ENCODE data around the gene CEP85L. TPM values are rescaled to one million over a fixed set of nuclear protein-coding genes. Genes with fewer than 3 reads are reported as not detected.

Gene CEP85L
- total RNA-seq, 1 donor from 2014 or later, result 3.3 TPM

- Histone ChIP-seq H3K27me3 (ENCODE audit: control insufficient read depth, insufficient read depth, low read length) (no peaks in the 10 kb centered on the region), H3K4me3 (ENCODE audit: low read depth, low read length) (no peak overlapping the region), H3K36me3 (ENCODE audit: control insufficient read depth, insufficient read depth, low read length) (no peaks in the 10 kb centered on the region)
- TF ChIP-seq CTCF (IDR thresholded peaks at IDR 0.05; ENCODE audit: insufficient read depth, low read length, poor library complexity, severe bottlenecking), result no peak
- DNase-seq (ENCODE audit: low read depth), result no peak
Observed at GRCh38 chr6:118546880-118547218, 104.5 kb downstream of the CEP85L start.

- Histone ChIP-seq H3K27me3 (ENCODE audit: control insufficient read depth, insufficient read depth, low read length) (no peaks in the 10 kb centered on the region), H3K36me3 (ENCODE audit: control insufficient read depth, insufficient read depth, low read length) (no peaks in the 10 kb centered on the region), H3K4me3 (ENCODE audit: low read depth, low read length) (no peak overlapping the region)
- DNase-seq (ENCODE audit: low read depth), result no peak
- TF ChIP-seq CTCF (IDR thresholded peaks at IDR 0.05; ENCODE audit: insufficient read depth, low read length, poor library complexity, severe bottlenecking), result no peak
Observed at GRCh38 chr6:118546164-118546879, 105.1 kb downstream of the CEP85L start.

- Histone ChIP-seq H3K27me3 (ENCODE audit: control insufficient read depth, insufficient read depth, low read length) (no peaks in the 10 kb centered on the region), H3K4me3 (ENCODE audit: low read depth, low read length) (no peak overlapping the region), H3K36me3 (ENCODE audit: control insufficient read depth, insufficient read depth, low read length) (no peaks in the 10 kb centered on the region)
- TF ChIP-seq CTCF (IDR thresholded peaks at IDR 0.05; ENCODE audit: insufficient read depth, low read length, poor library complexity, severe bottlenecking), result no peak
- no peak for DNase-seq (ENCODE audit: low read depth)
Observed at GRCh38 chr6:118544105-118544504, 107.3 kb downstream of the CEP85L start.

- H3K36me3 ChIP-seq (ENCODE audit: control insufficient read depth, insufficient read depth, low read length), result no peaks in the 10 kb centered on the region
- no peak overlapping the region for H3K4me3 ChIP-seq (ENCODE audit: low read depth, low read length)
- TF ChIP-seq CTCF (IDR thresholded peaks at IDR 0.05; ENCODE audit: insufficient read depth, low read length, poor library complexity, severe bottlenecking), result no peak
- peak; percentile 38 for DNase-seq (ENCODE audit: low read depth)
- H3K27me3 ChIP-seq (ENCODE audit: control insufficient read depth, insufficient read depth, low read length), result no peaks in the 10 kb centered on the region
Observed at GRCh38 chr6:118542184-118542952, 109.0 kb downstream of the CEP85L start.

GRCh38 chr6:118537574-118537973 is 113.8 kb downstream of the CEP85L start:
- H3K4me3 ChIP-seq (ENCODE audit: low read depth, low read length), result no peak overlapping the region
- H3K27me3 ChIP-seq (ENCODE audit: control insufficient read depth, insufficient read depth, low read length), result no peaks in the 10 kb centered on the region
- no peak for DNase-seq (ENCODE audit: low read depth)
- no peak for TF ChIP-seq CTCF (IDR thresholded peaks at IDR 0.05; ENCODE audit: insufficient read depth, low read length, poor library complexity, severe bottlenecking)
- no peaks in the 10 kb centered on the region for H3K36me3 ChIP-seq (ENCODE audit: control insufficient read depth, insufficient read depth, low read length)

Data from kidney epithelial cell (primary cell).